Measurements from ENCODE around the gene COLQ.

DNA sequence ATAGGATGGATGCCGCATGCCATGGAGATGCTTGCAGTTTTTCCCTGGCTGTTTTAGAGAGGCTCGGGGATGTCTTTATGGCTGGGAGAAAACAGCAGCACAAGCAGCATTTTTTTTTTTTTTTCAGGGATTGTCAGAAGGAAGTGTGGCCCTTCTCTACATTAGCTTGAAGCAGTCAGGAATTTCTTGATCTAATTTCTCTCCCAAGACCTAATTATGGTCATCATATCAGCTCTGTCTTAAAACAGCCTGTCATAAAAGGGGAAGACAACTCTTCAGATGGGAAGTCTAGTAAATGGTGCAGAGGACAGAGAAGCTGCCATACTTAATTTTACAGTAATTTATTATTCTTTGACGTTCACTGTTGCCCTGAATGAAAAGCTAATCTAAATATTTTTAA, 49.6 kb downstream of the COLQ start:
- TF ChIP-seq EZH2phosphoT487 (IDR thresholded peaks at IDR 0.05; ENCODE audit: insufficient read depth, low read depth) = no peak
- TF ChIP-seq EZH2 (IDR thresholded peaks at IDR 0.05; ENCODE audit: insufficient read depth, poor library complexity, severe bottlenecking) = no peak
